ENCODE results near the gene TNFRSF18. TPM values are rescaled to one million over a fixed set of nuclear protein-coding genes. Genes with fewer than 3 reads are reported as not detected.

The TNFRSF18 gene
- total RNA-seq, 1 donor from 2014 or later, result 0.47 TPM

- no peaks in the 10 kb centered on the region for H3K9me3 ChIP-seq
- no peak overlapping the region for H3K27ac ChIP-seq
- no peak for ATAC-seq
- DNase-seq, result no peak
- peaks cover 21% of the 10 kb centered on the region for H3K4me1 ChIP-seq
- TF ChIP-seq CTCF (IDR thresholded peaks at IDR 0.05), result no peak
- H3K27me3 ChIP-seq (ENCODE audit: low read depth), result no peaks in the 10 kb centered on the region
- peaks cover 64% of the 10 kb centered on the region for H3K36me3 ChIP-seq
- H3K4me3 ChIP-seq, result no peak overlapping the region
- intact Hi-C loops (cut with DNase I), result no loop called here
Observed at GRCh38 chr1:1227386-1227785, 21.0 kb upstream of the TNFRSF18 start.

GRCh38 chr1:1226566-1227362 is 20.4 kb upstream of the TNFRSF18 start:
- no peak overlapping the region for H3K27ac ChIP-seq
- H3K4me1 ChIP-seq, result peaks cover 21% of the 10 kb centered on the region
- TF ChIP-seq CTCF (IDR thresholded peaks at IDR 0.05), result no peak
- DNase-seq, result no peak
- no peaks in the 10 kb centered on the region for H3K9me3 ChIP-seq
- ATAC-seq, result no peak
- H3K27me3 ChIP-seq (ENCODE audit: low read depth), result no peaks in the 10 kb centered on the region
- H3K36me3 ChIP-seq, result peaks cover 70% of the 10 kb centered on the region
- intact Hi-C loops (cut with DNase I), result no loop called here
- no peak overlapping the region for H3K4me3 ChIP-seq

GRCh38 chr1:1225913-1226312 is 19.5 kb upstream of the TNFRSF18 start:
- Histone ChIP-seq H3K9me3 (no peaks in the 10 kb centered on the region), H3K27ac (no peak overlapping the region), H3K27me3 (ENCODE audit: low read depth) (no peaks in the 10 kb centered on the region), H3K4me1 (peaks cover 18% of the 10 kb centered on the region), H3K36me3 (peaks cover 79% of the 10 kb centered on the region), H3K4me3 (no peak overlapping the region)
- no peak for ATAC-seq
- DNase-seq, result no peak
- intact Hi-C loops (cut with DNase I), result no loop called here
- no peak for TF ChIP-seq CTCF (IDR thresholded peaks at IDR 0.05)

- ATAC-seq, result peak in 1 of 2 donors; percentile 57
- no peak for DNase-seq
- H3K4me1 ChIP-seq, result peaks cover 13% of the 10 kb centered on the region
- H3K4me3 ChIP-seq, result no peak overlapping the region
- H3K9me3 ChIP-seq, result no peaks in the 10 kb centered on the region
- intact Hi-C loops (cut with DNase I), result no loop called here
- no peaks in the 10 kb centered on the region for H3K27me3 ChIP-seq (ENCODE audit: low read depth)
- H3K36me3 ChIP-seq, result peaks cover 85% of the 10 kb centered on the region
- no peak for TF ChIP-seq CTCF (IDR thresholded peaks at IDR 0.05)
- H3K27ac ChIP-seq, result no peak overlapping the region
Observed at GRCh38 chr1:1225238-1225845, 18.9 kb upstream of the TNFRSF18 start.

GRCh38 chr1:1223891-1224290 is 17.5 kb upstream of the TNFRSF18 start:
- DNase-seq (no peak), ATAC-seq (no peak)
- Histone ChIP-seq H3K27me3 (ENCODE audit: low read depth) (no peaks in the 10 kb centered on the region), H3K9me3 (no peaks in the 10 kb centered on the region), H3K4me3 (no peak overlapping the region), H3K36me3 (peaks cover 95% of the 10 kb centered on the region), H3K4me1 (no peaks in the 10 kb centered on the region), H3K27ac (no peak overlapping the region)
- TF ChIP-seq CTCF (IDR thresholded peaks at IDR 0.05), result no peak
- intact Hi-C loops (cut with DNase I), result no loop called here
